Measurements from ENCODE around the gene PRSS33.

- TF ChIP-seq, protein P1, sequence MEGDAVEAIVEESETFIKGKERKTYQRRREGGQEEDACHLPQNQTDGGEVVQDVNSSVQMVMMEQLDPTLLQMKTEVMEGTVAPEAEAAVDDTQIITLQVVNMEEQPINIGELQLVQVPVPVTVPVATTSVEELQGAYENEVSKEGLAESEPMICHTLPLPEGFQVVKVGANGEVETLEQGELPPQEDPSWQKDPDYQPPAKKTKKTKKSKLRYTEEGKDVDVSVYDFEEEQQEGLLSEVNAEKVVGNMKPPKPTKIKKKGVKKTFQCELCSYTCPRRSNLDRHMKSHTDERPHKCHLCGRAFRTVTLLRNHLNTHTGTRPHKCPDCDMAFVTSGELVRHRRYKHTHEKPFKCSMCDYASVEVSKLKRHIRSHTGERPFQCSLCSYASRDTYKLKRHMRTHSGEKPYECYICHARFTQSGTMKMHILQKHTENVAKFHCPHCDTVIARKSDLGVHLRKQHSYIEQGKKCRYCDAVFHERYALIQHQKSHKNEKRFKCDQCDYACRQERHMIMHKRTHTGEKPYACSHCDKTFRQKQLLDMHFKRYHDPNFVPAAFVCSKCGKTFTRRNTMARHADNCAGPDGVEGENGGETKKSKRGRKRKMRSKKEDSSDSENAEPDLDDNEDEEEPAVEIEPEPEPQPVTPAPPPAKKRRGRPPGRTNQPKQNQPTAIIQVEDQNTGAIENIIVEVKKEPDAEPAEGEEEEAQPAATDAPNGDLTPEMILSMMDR (IDR thresholded peaks at IDR 0.05), result no peak
- no peak for TF ChIP-seq POLR2A (IDR thresholded peaks at IDR 0.05)
These were observed 47.5 kb downstream of the PRSS33 start for GRCh38 chr16:2739625-2740430.
